ENCODE data around the gene RANBP10. TPM values are rescaled to one million over a fixed set of nuclear protein-coding genes. Genes with fewer than 3 reads are reported as not detected.

The RANBP10 gene
- total and polyA plus RNA-seq, 2 of the 8 experiments (the other 6 are each of a cell fraction or from before 2014, with no cell fraction given), result 14.2 to 16.8 TPM

- Histone ChIP-seq H2AFZ (ENCODE audit: low read length) (no peak within 1 kb of the TSS), H3K9ac (replicated peaks in 1 of 4; ENCODE audit: extremely low read depth in 1 of 4, low read depth in 3 of 4, low read length in 3 of 4) (peak within 1 kb of the TSS; percentile 78 to 96 (median 92)), H4K91ac (replicated peaks; ENCODE audit: insufficient read length, low read length) (no peak within 1 kb of the TSS), H3K18ac (ENCODE audit: extremely low read depth, low read length) (peak within 1 kb of the TSS; percentile 60; the same call in 1 of the 2 replicates), H3K56ac (replicated peaks; ENCODE audit: insufficient read length, low read depth, low read length) (peak within 1 kb of the TSS; percentile 83), H2BK12ac (ENCODE audit: low read depth, low read length) (no peak within 1 kb of the TSS), H2BK120ac (replicated peaks; ENCODE audit: low read depth, low read length) (no peak within 1 kb of the TSS), H3K27ac (ENCODE audit: low read depth, low read length) (peak within 1 kb of the TSS; percentile 84), H3K27me3 (replicated peaks in 1 of 4; ENCODE audit: control insufficient read depth in 3 of 4, extremely low read depth in 1 of 4, insufficient read depth in 3 of 4, low read length in 3 of 4) (no peaks in the 10 kb centered on the region), H3K9me3 (ENCODE audit: insufficient read depth in 2 of 2, low read depth in 1 of 2, low read length in 1 of 2) (no peaks in the 10 kb centered on the region), H3K36me3 (ENCODE audit: control insufficient read depth in 2 of 4, insufficient read depth in 4 of 4, low read length in 3 of 4) (peaks cover 0 to 4% (median 0%) of the 10 kb centered on the region in 4 experiments; a peak in 2 of 8 replicates), H2BK20ac (ENCODE audit: low read length) (no peak within 1 kb of the TSS), H4K8ac (ENCODE audit: extremely low read depth, insufficient read depth, low read length) (peak within 1 kb of the TSS; percentile 95), H2BK5ac (ENCODE audit: low read depth, low read length) (peak within 1 kb of the TSS; percentile 75; the same call in 1 of the 2 replicates), H3K79me1 (ENCODE audit: low read depth, low read length) (peaks cover 14% of the 10 kb centered on the region), H3K4me3 (ENCODE audit: extremely low read depth in 1 of 4, insufficient read depth in 2 of 4, low read depth in 3 of 4, low read length in 4 of 4) (peak within 1 kb of the TSS; percentile 91 to 95 (median 93)), H4K20me1 (replicated peaks in 1 of 2; ENCODE audit: control insufficient read depth in 1 of 2, insufficient read depth in 2 of 2, low read length in 2 of 2) (peaks cover 19 to 26% of the 10 kb centered on the region in 2 experiments), H2AK5ac (ENCODE audit: low read depth, low read length) (no peak within 1 kb of the TSS), H3K14ac (ENCODE audit: insufficient read length) (no peak within 1 kb of the TSS), H3K23ac (ENCODE audit: insufficient read length) (no peak within 1 kb of the TSS), H3K4ac (replicated peaks; ENCODE audit: insufficient read length, low read depth, low read length) (peak within 1 kb of the TSS; percentile 80), H3K4me2 (ENCODE audit: insufficient read depth in 1 of 2, low read depth in 2 of 2, low read length in 2 of 2) (peak within 1 kb of the TSS; percentile 90 to 94), H3K79me2 (ENCODE audit: control insufficient read depth in 1 of 2, insufficient read depth in 2 of 2, low read length in 2 of 2) (peaks cover 18 to 75% of the 10 kb centered on the region in 2 experiments), H3K23me2 (ENCODE audit: low read depth, low read length) (peaks cover 21% of the 10 kb centered on the region), H4K5ac (ENCODE audit: insufficient read length, low read depth, low read length) (peak within 1 kb of the TSS; percentile 58), H2BK15ac (ENCODE audit: low read length) (no peak within 1 kb of the TSS), H3K4me1 (replicated peaks in 1 of 4; ENCODE audit: control insufficient read depth in 3 of 4, insufficient read depth in 4 of 4, low read length in 3 of 4) (peaks cover 6 to 27% (median 14%) of the 10 kb centered on the region in 4 experiments)
- POLR2A ChIA-PET (ENCODE audit: partially characterized antibody), result interaction anchor here (0.6 to 11.7 kb wide), 13 partner anchors 10 to 350 kb away, joined by 3 to 100 read pairs (median 5); partner anchors contain the start of gene EDC4
- CTCF ChIA-PET (ENCODE audit: partially characterized antibody), result interaction anchor here (1.3 to 10.2 kb wide), 6 partner anchors 10 to 184 kb away, joined by 3 to 123 read pairs (median 6); partner anchors contain the start of gene NRN1L
- 3% methylated on average over 26 of the region's 62 CpGs; no CpG with 5 or more reads in 1 of the 2 experiments for WGBS, 2 experiments (ENCODE audit: extremely low coverage in 1 of 2, insufficient coverage in 1 of 2, insufficient read length in 1 of 2, insufficient replicate concordance in 2 of 2, low coverage in 1 of 2, low lambda C conversion rate in 2 of 2, missing lambda C conversion rate in 1 of 2)
- peak in 1 of 2 experiments; percentile 69 for DNase-seq (ENCODE audit: low read depth in 1 of 2, low spot score in 2 of 2)
- FAIRE-seq, result no peak
- TF ChIP-seq SIX5 (IDR thresholded peaks at IDR 0.05; ENCODE audit: low read depth, low read length) (no peak), JUND (IDR thresholded peaks at IDR 0.05; ENCODE audit: low read length) (peak; percentile 10; the same call in 1 of the 2 replicates), POLR2A (IDR thresholded peaks at IDR 0.05; ENCODE audit: control extremely low read depth in 1 of 2, low read depth in 2 of 2, low read length in 2 of 2) (peak in 1 of 2 experiments; percentile 19; a peak in 1 of 3 replicates), POLR2AphosphoS5 (IDR thresholded peaks at IDR 0.05; ENCODE audit: low read depth, low read length) (0 out of 2 replicates have a peak, but pooled peaks have one; percentile 49)
Measured at GRCh38 chr16:67847064-67847861, 40.9 kb upstream of the RANBP10 start, which contains the start of gene CENPT. Gene CENPT, minus strand, starts transcription at chr16:67847693. Its CDS starts 13,834 bp downstream, at chr16:67833859.
